ENCODE results near the gene PPM1L. TPM values are rescaled to one million over a fixed set of nuclear protein-coding genes. Genes with fewer than 3 reads are reported as not detected.

The PPM1L gene
- polyA plus RNA-seq, 1 donor (not counting 4 experiments of a cell fraction or from before 2014, with no cell fraction given), result 0.58 TPM

DNA sequence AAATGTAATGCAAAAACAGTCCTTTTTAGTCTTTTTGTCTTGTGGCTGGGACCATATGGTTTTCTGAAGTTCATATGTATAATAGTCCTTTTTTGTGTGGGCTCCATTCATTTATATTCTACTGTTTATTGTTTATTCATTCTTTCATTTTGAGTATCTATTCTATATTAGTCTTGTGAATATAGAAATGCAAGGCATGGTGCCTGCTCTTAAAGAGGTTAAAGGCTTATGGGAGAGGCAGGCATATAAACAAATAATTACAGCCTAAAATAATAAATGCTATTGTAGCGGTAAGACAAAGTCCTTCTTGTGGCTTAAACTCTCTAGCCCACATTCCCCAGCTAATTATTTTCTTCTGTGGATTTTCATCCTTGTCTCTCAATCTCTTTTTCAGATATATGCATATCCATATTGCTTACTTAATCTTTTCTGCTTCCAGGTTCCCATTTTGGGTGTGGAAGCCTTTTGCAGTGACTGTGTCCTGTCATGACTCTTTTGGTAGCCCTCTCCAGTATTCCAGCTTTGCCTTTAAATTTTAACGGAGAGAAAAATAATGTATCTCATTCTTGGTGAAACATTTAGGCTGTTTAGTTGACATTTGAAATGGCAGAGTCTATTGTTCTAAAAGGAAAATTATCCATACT, 101.6 kb downstream of the PPM1L start:
- Histone ChIP-seq H3K79me2 (ENCODE audit: control insufficient read depth, insufficient read depth, low read length) (no peaks in the 10 kb centered on the region), H3K27ac (ENCODE audit: control insufficient read depth, insufficient read depth, low read length) (no peak overlapping the region)

GRCh38 chr3:160860346-160860745, 104.3 kb downstream of the PPM1L start:
- Histone ChIP-seq H3K4me3 (ENCODE audit: control insufficient read depth in 2 of 3, extremely low read depth in 1 of 3, insufficient read depth in 2 of 3, low read depth in 1 of 3, low read length in 3 of 3) (no peak overlapping the region), H3K9me1 (ENCODE audit: control insufficient read depth, extremely low read depth, insufficient read depth, low read length) (no peaks in the 10 kb centered on the region), H3K9ac (ENCODE audit: control insufficient read depth, extremely low read depth, insufficient read depth, low read length) (no peak overlapping the region), H3K4me1 (ENCODE audit: control insufficient read depth, extremely low read depth, insufficient read depth, low read length) (no peaks in the 10 kb centered on the region), H2AFZ (ENCODE audit: control insufficient read depth, low read length) (no peak overlapping the region), H3K27ac (ENCODE audit: control insufficient read depth, insufficient read depth, low read length) (no peak overlapping the region), H4K20me1 (ENCODE audit: control insufficient read depth, extremely low read depth, insufficient read depth, low read length) (no peaks in the 10 kb centered on the region), H3K4me2 (ENCODE audit: control insufficient read depth, extremely low read depth, insufficient read depth, low read depth, low read length) (no peak overlapping the region), H3K9me3 (ENCODE audit: control insufficient read depth, low read depth, low read length) (no peaks in the 10 kb centered on the region), H3K27me3 (ENCODE audit: control insufficient read depth, extremely low read depth, insufficient read depth, low read length) (no peaks in the 10 kb centered on the region), H3K79me2 (ENCODE audit: control insufficient read depth, insufficient read depth, low read length) (no peaks in the 10 kb centered on the region), H3K36me3 (ENCODE audit: control insufficient read depth in 2 of 2, extremely low read depth in 1 of 2, insufficient read depth in 2 of 2, low read length in 2 of 2) (no peaks in the 10 kb centered on the region)
- DNase-seq (ENCODE audit: low read depth, low spot score) (no peak), FAIRE-seq (no peak)
- TF ChIP-seq EZH2 (IDR thresholded peaks at IDR 0.05; ENCODE audit: low read length) (no peak), CTCF (optimal IDR thresholded peaks at IDR 0.05 in 1 of 3, IDR thresholded peaks at IDR 0.05 in 1 of 3, conservative IDR thresholded peaks at IDR 0.05 in 1 of 3; ENCODE audit: extremely low read depth in 1 of 3, insufficient read depth in 2 of 3, low read length in 3 of 3) (no peak)
- dilution Hi-C loops (cut with MboI; ENCODE audit: extremely low pct_ligation_motif_present, low sequenced_read_pairs), result no loop called here

More for the DNA sequence above, 101.6 kb downstream of the PPM1L start:
- Histone ChIP-seq H3K9me3 (ENCODE audit: control insufficient read depth, low read depth, low read length) (no peaks in the 10 kb centered on the region), H3K4me1 (ENCODE audit: control insufficient read depth, extremely low read depth, insufficient read depth, low read length) (no peaks in the 10 kb centered on the region), H3K9me1 (ENCODE audit: control insufficient read depth, extremely low read depth, insufficient read depth, low read length) (no peaks in the 10 kb centered on the region), H3K9ac (ENCODE audit: control insufficient read depth, extremely low read depth, insufficient read depth, low read length) (no peak overlapping the region), H3K36me3 (ENCODE audit: control insufficient read depth in 2 of 2, extremely low read depth in 1 of 2, insufficient read depth in 2 of 2, low read length in 2 of 2) (no peaks in the 10 kb centered on the region), H3K4me2 (ENCODE audit: control insufficient read depth, extremely low read depth, insufficient read depth, low read depth, low read length) (no peak overlapping the region), H3K4me3 (ENCODE audit: control insufficient read depth in 2 of 3, extremely low read depth in 1 of 3, insufficient read depth in 2 of 3, low read depth in 1 of 3, low read length in 3 of 3) (no peak overlapping the region), H2AFZ (ENCODE audit: control insufficient read depth, low read length) (no peak overlapping the region), H4K20me1 (ENCODE audit: control insufficient read depth, extremely low read depth, insufficient read depth, low read length) (no peaks in the 10 kb centered on the region), H3K27me3 (ENCODE audit: control insufficient read depth, extremely low read depth, insufficient read depth, low read length) (no peaks in the 10 kb centered on the region)
- dilution Hi-C loops (cut with MboI; ENCODE audit: extremely low pct_ligation_motif_present, low sequenced_read_pairs), result no loop called here
- DNase-seq (ENCODE audit: low read depth, low spot score) (no peak), FAIRE-seq (no peak)
- TF ChIP-seq EZH2 (IDR thresholded peaks at IDR 0.05; ENCODE audit: low read length) (no peak), CTCF (optimal IDR thresholded peaks at IDR 0.05 in 1 of 3, IDR thresholded peaks at IDR 0.05 in 1 of 3, conservative IDR thresholded peaks at IDR 0.05 in 1 of 3; ENCODE audit: extremely low read depth in 1 of 3, insufficient read depth in 2 of 3, low read length in 3 of 3) (no peak)

Measured in keratinocyte (primary cell).